HepG2 (cell line): ENCODE results near the gene S1PR2. TPM values are rescaled to one million over a fixed set of nuclear protein-coding genes. Genes with fewer than 3 reads are reported as not detected.

Source experiments
- ETV5 ChIP-seq: IDR thresholded peaks from 2 replicates; pipeline ENCODE4 v1.6.1; 2018; ENCODE audit warnings: missing biosample characterization, missing genetic modification reagents, inconsistent platforms, borderline replicate concordance
- GTF3A ChIP-seq: sonication (generic); formaldehyde crosslinking; conservative IDR thresholded peaks from 2 replicates; pipeline ENCODE4 v1.4.0; 2020; ENCODE audit warnings: mild to moderate bottlenecking, missing genetic modification reagents
- HNF4G ChIP-seq, 2 experiments: sonication (generic) in 1 of 2; formaldehyde crosslinking in 1 of 2; IDR thresholded peaks; 2 replicates each; pipeline versions ENCODE4 v1.4.0 to v1.6.1; 2011 to 2020; ENCODE audit warnings: borderline replicate concordance in 2 of 2, low read depth in 2 of 2, mild to moderate bottlenecking in 2 of 2, low read length in 1 of 2, missing genetic modification reagents in 1 of 2, moderate library complexity in 1 of 2
- HOXA9 ChIP-seq: sonication (generic); formaldehyde crosslinking; IDR thresholded peaks from 2 replicates; pipeline ENCODE4 v1.8.1; 2022; ENCODE audit warnings: missing genetic modification reagents, mild to moderate bottlenecking, moderate library complexity, borderline replicate concordance
- HOXD1 ChIP-seq: sonication (generic); formaldehyde crosslinking; IDR thresholded peaks from 2 replicates; pipeline ENCODE4 v1.5.0; 2020; ENCODE audit warnings: missing genetic modification reagents
- IKZF5 ChIP-seq: IDR thresholded peaks from 2 replicates; pipeline ENCODE4 v1.6.1; 2018; ENCODE audit warnings: missing genetic modification reagents, mild to moderate bottlenecking, missing compliant biosample characterization
- LRRFIP1 ChIP-seq: sonication (generic); formaldehyde crosslinking; conservative IDR thresholded peaks from 2 replicates; pipeline ENCODE4 v1.4.0; 2020; ENCODE audit warnings: missing genetic modification reagents
- MAFG ChIP-seq: sonication (generic); formaldehyde crosslinking; IDR thresholded peaks from 2 replicates; pipeline ENCODE4 v1.5.1; 2020; ENCODE audit warnings: mild to moderate bottlenecking, missing genetic modification reagents
- MED1 ChIP-seq: sonication (generic); formaldehyde crosslinking; IDR thresholded peaks from 2 replicates; pipeline ENCODE4 v1.4.0; 2020; ENCODE audit warnings: missing genetic modification reagents
- NFE2 ChIP-seq: sonication (generic); formaldehyde crosslinking; IDR thresholded peaks from 2 replicates; pipeline ENCODE4 v1.4.0; 2020; ENCODE audit warnings: missing genetic modification reagents
- NFIB ChIP-seq: sonication (generic); formaldehyde crosslinking; IDR thresholded peaks from 2 replicates; pipeline ENCODE4 v1.9.0; 2021; ENCODE audit warnings: missing genetic modification reagents, mild to moderate bottlenecking, borderline replicate concordance
- NFIC ChIP-seq: IDR thresholded peaks from 2 replicates; pipeline ENCODE4 v1.6.1; 2012; ENCODE audit warnings: mild to moderate bottlenecking, low read length, inconsistent platforms
- PAF1 ChIP-seq: IDR thresholded peaks from 2 replicates; pipeline ENCODE4 v1.6.1; 2016; ENCODE audit warnings: missing genetic modification reagents, missing compliant biosample characterization
- RFXANK ChIP-seq: IDR thresholded peaks from 2 replicates; pipeline ENCODE4 v1.6.1; 2016
- TBX3 ChIP-seq: fragments of 450-650 bp; IDR thresholded peaks from 2 replicates; pipeline ENCODE4 v1.6.1; 2017; ENCODE audit warnings: antibody characterized with exemption, mild to moderate bottlenecking, inconsistent platforms, borderline replicate concordance
- THAP11 ChIP-seq: IDR thresholded peaks from 2 replicates; pipeline ENCODE4 v1.6.1; 2016; ENCODE audit warnings: missing biosample characterization, missing genetic modification reagents
- THAP9 ChIP-seq: sonication (generic); formaldehyde crosslinking; IDR thresholded peaks from 2 replicates; pipeline ENCODE4; 2020; ENCODE audit warnings: missing genetic modification reagents, mild to moderate bottlenecking, borderline replicate concordance
- ZBTB49 ChIP-seq: sonication (generic); formaldehyde crosslinking; IDR thresholded peaks from 2 replicates; pipeline ENCODE4 v1.4.0; 2020; ENCODE audit warnings: missing genetic modification reagents, borderline replicate concordance
- ZNF547 ChIP-seq: sonication (generic); formaldehyde crosslinking; IDR thresholded peaks from 2 replicates; pipeline ENCODE4 v1.5.1; 2020; ENCODE audit warnings: mild to moderate bottlenecking, missing genetic modification reagents
- ZNF772 ChIP-seq: sonication (generic); formaldehyde crosslinking; IDR thresholded peaks from 2 replicates; pipeline ENCODE4 v1.5.0; 2020; ENCODE audit warnings: mild to moderate bottlenecking, missing genetic modification reagents
- ZSCAN25 ChIP-seq: sonication (generic); formaldehyde crosslinking; IDR thresholded peaks from 2 replicates; pipeline ENCODE4 v1.8.0; 2022; ENCODE audit warnings: mild to moderate bottlenecking, missing genetic modification reagents
- polyA plus RNA-seq, 8 experiments: library from polyadenylated mRNA; depleted of rRNA in 3 of 8; stranded (reverse) in 7 of 8; unstranded in 1 of 8; fragments of >200 nt; fragmentation: Illumina TruSeq in 4 of 8; extraction: Trizol in 4 of 8; gene quantifications; 2 replicates each; pipeline versions ENCODE4 v1.2.1 to v1.2.3, GENCODE V29; 2011 to 2016; ENCODE audit warnings: low read depth in 4 of 8, missing spikeins in 1 of 8, mixed read lengths in 1 of 8; ENCODE audit not compliant: insufficient read depth in 1 of 8
- total RNA-seq, 5 experiments: library from RNA; depleted of rRNA; stranded (reverse); fragments of >200 nt; fragmentation: Illumina TruSeq; extraction: Trizol; gene quantifications; 2 replicates each; pipeline ENCODE4 v1.2.3, GENCODE V29; 2016; ENCODE audit warnings: low read depth in 1 of 5

S1PR2 gene
- total and polyA plus RNA-seq, 2 of the 13 experiments (the other 11 are each of a cell fraction or from before 2014, with no cell fraction given) = 0.91 to 1.3 TPM

GRCh38 chr19:10270616-10271394 is 39.7 kb upstream of the S1PR2 start, which contains the start of gene ICAM1 (continued):
- TF ChIP-seq LRRFIP1 (CRISPR knock-in tag) = no peak
- TF ChIP-seq GTF3A (CRISPR knock-in tag) = no peak
- TF ChIP-seq TBX3 = peak; percentile 39; the same call in 1 of the 2 replicates
- TF ChIP-seq THAP9 (CRISPR knock-in tag) = peak; percentile 81
- TF ChIP-seq MAFG (CRISPR knock-in tag) = no peak
- TF ChIP-seq THAP11 (CRISPR knock-in tag) = peak; percentile 82
- TF ChIP-seq MED1 (CRISPR knock-in tag) = peak; percentile 92
- no peak for TF ChIP-seq HOXA9 (CRISPR knock-in tag)
- peak; percentile 74 for TF ChIP-seq ZSCAN25 (CRISPR knock-in tag)
- no peak for TF ChIP-seq NFE2 (CRISPR knock-in tag)
- TF ChIP-seq ZBTB49 (CRISPR knock-in tag) = no peak
- no peak for TF ChIP-seq PAF1 (CRISPR knock-in tag)
- peak; percentile 46; the same call in 1 of the 2 replicates for TF ChIP-seq HOXD1
- 0 out of 2 replicates have a peak, but pooled peaks have one; percentile 54 for TF ChIP-seq ZNF547 (CRISPR knock-in tag)
- TF ChIP-seq ZNF772 (CRISPR knock-in tag) = peak; percentile 98
- peak; percentile 99 for TF ChIP-seq ETV5 (CRISPR knock-in tag)
- no peak for TF ChIP-seq NFIB (CRISPR knock-in tag)
- peak; percentile 87 for TF ChIP-seq RFXANK
- peak; percentile 92 for TF ChIP-seq IKZF5 (CRISPR knock-in tag)
- TF ChIP-seq HNF4G (IDR thresholded peaks at IDR 0.05; ENCODE audit: borderline replicate concordance, low read depth, low read length) = no peak; the same call in 1 of the 2 replicates
- TF ChIP-seq HNF4G (CRISPR knock-in tag; IDR thresholded peaks at IDR 0.05; ENCODE audit: borderline replicate concordance, low read depth) = peak; percentile 37; the same call in 1 of the 2 replicates
- 0 out of 2 replicates have a peak, but pooled peaks have one; percentile 15 for TF ChIP-seq NFIC
